Breast epithelium (tissue), 3 donors: Measurements from ENCODE around the gene USP3.

Experiments
- CTCF ChIP-seq, 3 donors: fragments of 450-650 bp; IDR thresholded peaks; one replicate each; pipeline ENCODE4 v1.5.1; 2016 to 2017; ENCODE audit warnings: antibody characterized with exemption in 3 of 3, mild to moderate bottlenecking in 3 of 3, moderate library complexity in 3 of 3
- POLR2A ChIP-seq: fragments of 450-650 bp; IDR thresholded peaks from one replicate; pipeline ENCODE4 v1.6.1; 2016; ENCODE audit warnings: antibody characterized with exemption, mild to moderate bottlenecking, moderate library complexity
- POLR2AphosphoS5 ChIP-seq, 3 donors: sonication (generic); formaldehyde crosslinking; IDR thresholded peaks; one replicate each; pipeline ENCODE4 v1.6.1; 2017; ENCODE audit warnings: antibody characterized with exemption in 3 of 3

DNA sequence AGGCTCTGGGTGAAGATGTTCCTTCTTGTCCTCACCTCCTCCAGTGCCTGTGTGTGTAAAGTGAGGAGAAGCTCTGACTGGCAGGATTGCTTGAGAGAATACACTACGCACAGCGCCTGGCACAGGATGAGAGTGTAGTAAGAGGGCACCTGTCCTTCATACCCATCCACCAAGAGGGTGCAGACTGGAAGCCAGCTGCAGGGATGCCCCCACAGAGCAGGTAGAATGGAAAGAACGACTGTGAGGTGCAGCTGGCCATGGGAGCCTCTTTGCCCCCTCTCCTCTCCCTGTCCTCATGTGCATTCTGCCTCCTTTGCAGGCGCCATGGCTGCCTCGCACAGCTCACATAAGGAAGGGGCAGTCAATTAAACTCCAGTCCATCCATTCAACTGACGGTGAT is 105.1 kb downstream of the USP3 start:
- no peak for TF ChIP-seq POLR2AphosphoS5 (IDR thresholded peaks at IDR 0.05)
- no peak for TF ChIP-seq CTCF (IDR thresholded peaks at IDR 0.05)
- no peak for TF ChIP-seq POLR2A
